GM18526 (cell line): ENCODE results near the gene MB.

Source experiments
- POLR2A ChIP-seq: IDR thresholded peaks from 3 replicates; pipeline ENCODE4 v1.6.1; 2011; ENCODE audit not compliant: insufficient read length; ENCODE audit errors: extremely low read depth

The MB gene

GRCh38 chr22:35582218-35582860 lies 34.8 kb downstream of the MB start:
- TF ChIP-seq POLR2A, result no peak

- no peak for TF ChIP-seq POLR2A
Measured at GRCh38 chr22:35581023-35581413, 36.1 kb downstream of the MB start.

DNA sequence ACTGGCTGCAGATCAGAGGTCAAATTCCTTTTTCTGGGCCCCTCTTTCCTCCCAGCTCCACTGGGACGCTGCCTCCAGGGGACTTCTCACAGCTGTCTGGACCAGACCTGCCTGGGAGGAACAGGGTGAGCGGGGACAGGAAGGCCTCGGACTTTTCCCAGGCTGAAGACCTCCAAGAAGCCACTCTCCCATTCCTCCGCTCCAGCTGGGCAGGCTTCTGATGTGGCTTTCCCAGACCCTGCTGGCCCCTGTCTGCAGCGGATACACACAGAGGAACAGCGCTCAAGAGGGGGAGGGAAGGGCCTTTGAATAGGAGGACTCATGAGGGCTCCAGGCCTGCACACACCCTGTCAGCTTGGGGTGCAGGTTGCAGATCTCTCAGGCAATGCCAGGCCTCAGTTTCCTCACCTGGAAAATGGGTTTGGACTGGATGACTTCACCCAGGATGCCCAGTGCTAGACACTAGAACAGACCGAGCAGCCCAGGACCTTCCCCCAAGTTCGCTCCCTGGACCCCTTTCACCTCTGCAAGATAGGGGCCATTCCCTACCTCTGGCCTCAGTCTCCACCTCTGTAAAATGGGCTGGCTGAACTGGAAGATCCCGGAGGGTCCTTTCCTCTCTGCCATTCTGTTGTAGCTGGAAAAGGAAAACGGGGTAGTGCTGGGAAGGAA lies 36.6 kb downstream of the MB start:
- no peak for TF ChIP-seq POLR2A

DNA sequence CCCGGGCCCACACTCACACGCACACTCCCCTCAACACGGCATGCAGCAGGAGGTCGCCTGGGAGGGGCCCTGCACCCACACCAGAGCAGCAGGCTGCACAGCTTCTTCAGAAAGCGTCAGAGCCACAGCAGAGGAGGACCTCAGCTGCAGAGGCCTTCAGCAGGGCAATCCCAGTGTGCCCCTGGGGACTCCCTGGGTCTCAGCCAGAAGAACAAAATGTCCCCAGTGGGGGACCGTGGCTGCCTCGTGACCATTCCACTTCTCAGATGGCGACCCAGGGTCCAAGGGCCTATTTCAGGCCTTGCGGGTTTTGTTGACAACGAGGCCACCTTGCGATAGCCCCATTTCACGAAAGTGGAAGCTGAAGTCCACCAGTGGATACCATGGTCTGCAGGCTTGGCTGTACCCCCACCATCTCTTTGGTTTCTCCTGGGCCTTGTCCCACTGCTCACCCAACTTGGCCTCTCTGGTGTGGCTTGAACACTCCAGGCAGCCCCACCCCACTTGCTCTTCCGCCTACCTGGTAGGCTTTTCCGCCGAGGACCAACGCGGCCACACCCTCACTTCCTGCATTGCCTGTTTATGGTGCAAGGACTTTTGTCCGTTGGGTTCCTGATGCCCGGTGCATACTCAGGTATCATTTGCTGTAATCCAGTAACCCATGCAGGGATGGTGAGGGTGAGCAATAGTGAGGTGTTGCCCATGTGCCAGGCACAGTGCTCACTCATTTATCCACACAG lies 38.1 kb downstream of the MB start:
- no peak for TF ChIP-seq POLR2A

GRCh38 chr22:35577799-35578659 lies 39.1 kb downstream of the MB start:
- no peak for TF ChIP-seq POLR2A

DNA sequence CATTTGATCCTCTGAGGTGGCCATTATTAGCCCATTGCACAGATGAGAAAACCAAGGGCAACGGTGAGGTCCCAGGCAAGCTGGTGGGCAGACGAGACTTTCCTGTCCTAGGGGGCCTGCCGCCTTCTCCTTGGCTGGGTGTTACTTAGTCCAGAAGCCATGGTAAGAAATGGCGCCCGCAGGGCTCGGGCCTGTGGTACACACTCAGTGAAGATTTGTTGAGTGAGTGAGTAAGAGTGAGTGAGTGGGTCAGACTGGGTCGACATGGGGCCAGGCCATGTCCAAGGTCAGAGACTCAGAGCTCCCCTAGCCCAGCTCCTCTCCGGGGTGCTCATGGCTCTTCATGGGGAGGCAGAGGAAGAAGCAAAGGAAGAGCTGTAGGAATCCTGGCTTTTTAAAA lies 40.5 kb downstream of the MB start:
- no peak for TF ChIP-seq POLR2A

DNA sequence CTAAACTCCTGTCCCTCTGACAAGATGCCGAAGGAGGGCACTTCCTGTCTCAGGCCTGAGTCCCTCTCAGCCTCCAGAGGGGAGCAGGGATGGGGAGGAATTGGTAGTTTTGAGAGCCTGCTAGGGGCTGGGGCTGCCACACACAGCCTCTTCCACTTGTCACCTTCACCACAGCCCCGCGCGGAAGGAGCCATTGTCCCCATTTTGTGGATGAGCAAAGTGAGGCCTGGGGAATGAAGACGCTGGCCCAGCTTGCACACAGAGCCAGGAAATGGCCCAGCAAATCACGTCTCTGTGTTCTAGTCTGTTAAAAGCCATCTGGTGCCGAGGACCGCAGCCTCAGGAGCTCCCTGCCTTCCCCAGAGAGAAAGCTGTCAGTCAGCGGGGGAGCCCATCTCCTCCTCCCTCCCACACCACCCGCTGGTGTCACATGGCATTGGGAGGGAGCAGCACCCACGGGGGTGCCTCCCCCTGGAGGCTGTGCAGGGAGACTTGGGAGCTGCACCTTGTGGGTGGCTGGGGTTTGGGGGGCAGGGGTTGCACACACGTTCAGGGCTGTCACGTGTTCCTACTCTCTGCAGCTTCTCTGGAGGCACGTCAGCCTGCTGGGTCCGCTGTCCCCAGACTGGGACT lies 41.9 kb downstream of the MB start:
- TF ChIP-seq POLR2A, result no peak

DNA sequence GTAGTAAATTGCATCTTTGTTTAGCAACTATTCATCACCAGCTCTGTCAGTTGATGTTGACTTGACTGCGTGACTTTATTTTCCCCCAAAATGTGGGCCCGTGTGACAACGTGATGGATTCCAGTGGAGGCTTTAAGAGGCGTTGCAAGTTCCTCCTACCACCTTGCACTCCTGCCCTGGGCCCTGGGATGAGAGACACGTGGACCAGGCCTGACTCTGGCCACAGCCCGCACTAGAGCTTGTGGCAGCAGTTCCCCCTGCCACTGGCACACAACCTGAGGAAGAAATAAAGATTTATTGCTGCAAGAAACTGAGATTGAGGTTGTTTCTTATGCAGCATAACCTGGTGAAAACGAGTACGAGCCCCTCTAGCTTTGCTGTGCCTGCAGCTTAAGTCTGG lies 44.6 kb downstream of the MB start:
- TF ChIP-seq POLR2A, result no peak

GRCh38 chr22:35570686-35571194 lies 46.4 kb downstream of the MB start:
- no peak for TF ChIP-seq POLR2A

DNA sequence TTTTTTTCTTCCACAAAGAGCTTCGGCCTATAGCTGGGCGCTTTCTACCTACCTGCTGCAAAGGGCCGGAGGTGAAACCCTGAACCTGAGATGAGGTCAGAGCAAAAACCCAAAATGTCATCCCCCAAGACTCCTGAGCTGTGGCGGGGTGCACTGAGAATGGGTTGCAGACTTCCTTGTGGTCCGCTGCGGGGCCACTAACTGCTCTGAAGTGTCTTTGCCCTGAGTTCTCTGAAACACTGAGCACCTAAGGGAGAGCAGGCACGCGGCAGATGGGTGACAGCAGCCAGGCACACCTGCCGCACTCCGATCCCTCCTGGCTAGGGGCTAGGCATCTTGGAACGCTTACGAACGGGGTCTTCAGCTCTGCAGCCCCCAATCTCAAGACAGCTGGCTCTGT lies 47.2 kb downstream of the MB start:
- TF ChIP-seq POLR2A, result no peak

DNA sequence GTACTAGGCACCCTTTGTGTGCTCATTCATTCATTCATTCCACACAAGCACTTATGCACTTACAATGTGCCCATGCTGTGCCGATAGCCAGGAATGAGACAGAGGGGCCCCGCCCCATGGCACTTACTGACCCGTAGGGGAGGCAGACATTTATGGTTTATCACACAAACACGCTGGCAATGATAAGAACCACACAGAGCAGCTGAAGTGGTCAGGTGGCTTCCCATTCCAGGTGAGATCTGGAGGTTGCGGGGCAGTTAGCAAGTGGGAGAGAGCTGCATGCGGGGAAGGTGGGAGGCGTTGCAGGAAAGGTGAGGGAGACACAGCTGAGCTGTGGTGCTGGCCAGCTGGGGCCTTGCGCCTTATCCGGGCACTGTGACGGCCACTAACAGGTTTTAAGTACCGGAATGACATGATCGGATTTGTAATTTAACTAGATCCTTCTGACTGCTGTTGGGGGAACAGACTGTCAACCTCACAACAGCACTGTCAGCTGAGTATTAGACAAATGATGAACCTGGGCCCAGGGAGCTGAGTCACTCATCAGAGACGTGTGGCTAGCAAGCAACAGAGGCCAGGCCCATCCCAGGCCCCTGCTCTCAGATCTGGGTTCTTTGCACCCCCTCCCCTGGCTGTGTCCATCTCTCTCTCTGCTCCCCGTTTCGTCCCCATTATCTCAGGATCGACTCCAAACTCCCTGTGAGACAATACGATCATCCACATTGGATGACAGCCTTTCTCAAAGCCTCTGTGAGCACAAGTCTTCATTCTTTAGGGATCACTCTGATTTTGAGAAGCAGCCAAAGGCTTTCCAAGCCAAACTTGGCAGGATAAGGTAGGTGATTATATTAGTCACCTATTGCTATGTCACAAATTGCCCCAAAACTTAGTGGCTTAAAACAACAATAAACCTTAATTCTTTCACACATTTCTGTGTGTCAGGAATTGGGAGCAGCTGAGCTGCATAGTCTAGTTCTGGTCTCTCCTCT lies 48.1 kb downstream of the MB start:
- TF ChIP-seq POLR2A, result no peak

- TF ChIP-seq POLR2A, result no peak
Measured at GRCh38 chr22:35567351-35568141, 49.6 kb downstream of the MB start.
